ENCODE data around the gene IGFL3. TPM values are rescaled to one million over a fixed set of nuclear protein-coding genes. Genes with fewer than 3 reads are reported as not detected.

IGFL3 gene
- total RNA-seq, 1 experiment from 2014 or later, result not detected

- H3K9me3 Mint-ChIP-seq, result no peaks in the 10 kb centered on the region; a peak in 1 of 5 replicates
- H2BK15ac ChIP-seq (ENCODE audit: low read depth, low read length), result no peak overlapping the region
- no peak overlapping the region for H3K4ac ChIP-seq (ENCODE audit: low read depth, low read length)
- no peaks in the 10 kb centered on the region for H4K20me1 ChIP-seq (ENCODE audit: control insufficient read depth, insufficient read depth, insufficient read length)
- no peak overlapping the region for H2BK20ac ChIP-seq (ENCODE audit: low read depth, low read length, poor library complexity, severe bottlenecking)
- H2AK5ac ChIP-seq (ENCODE audit: insufficient read length, low read length), result no peak overlapping the region
- no peaks in the 10 kb centered on the region for H3K4me1 ChIP-seq (ENCODE audit: insufficient read depth, low read length)
- H3K18ac ChIP-seq (ENCODE audit: insufficient read length, low read depth, low read length), result no peak overlapping the region
- no peaks in the 10 kb centered on the region for H3K79me2 ChIP-seq (ENCODE audit: insufficient read depth, low read length)
- no peak for TF ChIP-seq CTCF (conservative IDR thresholded peaks at IDR 0.05)
- H2BK12ac ChIP-seq (ENCODE audit: insufficient read length, low read depth, low read length), result no peak overlapping the region
- no peaks in the 10 kb centered on the region for H3K9me3 ChIP-seq (ENCODE audit: control insufficient read depth, low read depth, low read length)
- H4K5ac ChIP-seq (ENCODE audit: insufficient read length, low read depth, low read length), result no peak overlapping the region
- no peaks in the 10 kb centered on the region for H3K79me1 ChIP-seq (ENCODE audit: insufficient read depth, low read depth, low read length, poor library complexity, severe bottlenecking)
- no peak for DNase-seq
- peaks cover 5% of the 10 kb centered on the region for H3K27me3 Mint-ChIP-seq (ENCODE audit: low read depth)
- H2BK120ac ChIP-seq (ENCODE audit: low read depth, low read length, poor library complexity, severe bottlenecking), result no peak overlapping the region
- no peaks in the 10 kb centered on the region for H3K23me2 ChIP-seq (ENCODE audit: insufficient read length, low read depth, low read length, poor library complexity, severe bottlenecking)
- H3K56ac ChIP-seq (ENCODE audit: insufficient read length, low read depth, low read length), result no peak overlapping the region
- no peak overlapping the region for H2AFZ ChIP-seq (ENCODE audit: low read length)
- H3K27me3 ChIP-seq (ENCODE audit: insufficient read depth, low read length), result no peaks in the 10 kb centered on the region
- H4K8ac ChIP-seq (replicated peaks; ENCODE audit: insufficient read length, low read depth, low read length), result no peak overlapping the region
- WGBS (ENCODE audit: extremely low coverage, insufficient read length, low lambda C conversion rate), result no CpG with 5 or more reads among the region's 2 CpGs
- H3K4me1 Mint-ChIP-seq, result peaks cover 10 to 12% of the 10 kb centered on the region in 2 experiments
- H3K9ac ChIP-seq (ENCODE audit: extremely low read depth, insufficient read length, low read length), result no peak overlapping the region
- no peak overlapping the region for H4K91ac ChIP-seq (ENCODE audit: insufficient read length, low read depth, low read length)
- no peak overlapping the region for H3K4me2 ChIP-seq (ENCODE audit: insufficient read depth, insufficient read length, low read length)
- H3K27ac ChIP-seq (ENCODE audit: insufficient read length, low read depth, low read length), result no peak overlapping the region
- H3K27ac Mint-ChIP-seq, result no peak overlapping the region
- no peak overlapping the region for H2BK5ac ChIP-seq (ENCODE audit: insufficient read length, low read length)
- no peak overlapping the region for H3K23ac ChIP-seq (ENCODE audit: insufficient read length, low read depth, low read length)
- no peak overlapping the region for H3T11ph ChIP-seq (ENCODE audit: low read length)
- no peak overlapping the region for H3K4me3 Mint-ChIP-seq
- no peak overlapping the region for H3K14ac ChIP-seq (ENCODE audit: insufficient read depth, low read length)
- peaks cover 0 to 8% (median 0%) of the 10 kb centered on the region in 3 experiments; a peak in 2 of 7 replicates for H3K36me3 Mint-ChIP-seq (ENCODE audit: insufficient read depth in 1 of 3, low read depth in 3 of 3)
Measured at GRCh38 chr19:46126086-46126580, 1.6 kb upstream of the IGFL3 start.

Data from H9 (cell line).